Measurements from ENCODE around the gene SKAP2. TPM values are rescaled to one million over a fixed set of nuclear protein-coding genes. Genes with fewer than 3 reads are reported as not detected.

SKAP2 gene
- total and polyA plus RNA-seq, 10 of the 15 experiments (the other 5 are each of a cell fraction or from before 2014, with no cell fraction given), result 10.9 to 40.6 (median 23.5) TPM

DNA sequence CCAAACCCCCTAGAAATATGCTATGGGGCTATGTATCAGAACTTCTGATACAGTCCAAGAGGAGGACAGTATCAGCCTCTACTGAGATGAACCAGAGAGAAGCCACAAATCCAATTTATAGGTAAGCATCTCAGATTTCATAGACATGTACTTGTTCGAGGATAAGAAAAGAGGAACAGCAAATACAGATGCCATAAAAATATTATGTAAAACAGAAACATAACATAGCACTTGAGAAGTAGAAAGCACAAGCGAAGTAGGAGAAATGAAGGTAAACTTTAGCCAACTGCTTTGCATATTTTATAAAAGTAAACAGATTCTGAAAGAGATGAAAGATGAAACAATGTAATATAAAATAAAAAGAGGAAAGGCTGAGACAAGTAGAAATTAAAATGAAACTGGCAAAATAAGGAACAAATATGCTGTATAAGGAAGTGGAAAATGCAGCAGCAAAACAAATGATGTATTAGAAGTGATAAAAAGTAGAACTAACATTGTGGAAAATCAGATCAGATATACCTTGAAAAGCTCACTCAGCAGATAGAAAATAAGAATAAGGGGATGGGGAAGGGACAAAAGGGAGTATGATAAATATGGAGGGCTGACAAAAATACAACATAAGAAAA, 135.1 kb downstream of the SKAP2 start:
- ATAC-seq, result no peak
- Histone ChIP-seq H3K9me3 (replicated peaks; ENCODE audit: control insufficient read depth, insufficient read depth, low read length) (no peaks in the 10 kb centered on the region), H4K20me1 (ENCODE audit: control insufficient read depth, insufficient read depth) (no peaks in the 10 kb centered on the region), H3K4me2 (ENCODE audit: control insufficient read depth, insufficient read depth) (no peak overlapping the region), H2AFZ (ENCODE audit: control insufficient read depth, low read depth, low read length) (no peak overlapping the region), H3K27ac (ENCODE audit: control insufficient read depth, insufficient read depth) (no peak overlapping the region), H3K36me3 (ENCODE audit: control insufficient read depth in 2 of 2, insufficient read depth in 2 of 2, low read length in 1 of 2) (no peaks in the 10 kb centered on the region), H3K4me1 (ENCODE audit: control insufficient read depth, insufficient read depth, low read length) (no peaks in the 10 kb centered on the region), H3K27me3 (replicated peaks in 1 of 2; ENCODE audit: control insufficient read depth in 2 of 2, insufficient read depth in 2 of 2, low read length in 1 of 2) (no peaks in the 10 kb centered on the region), H3K9ac (ENCODE audit: control insufficient read depth, insufficient read depth, low read length) (no peak overlapping the region), H3K79me2 (ENCODE audit: control insufficient read depth, insufficient read depth, low read length) (no peaks in the 10 kb centered on the region), H3K4me3 (no peak overlapping the region)
- 70% methylated on average over 2 of the region's 2 CpGs for WGBS (ENCODE audit: insufficient coverage, insufficient replicate concordance, low lambda C conversion rate, missing lambda C conversion rate)
- TF ChIP-seq SUPT20H (IDR thresholded peaks at IDR 0.05; ENCODE audit: borderline replicate concordance, control insufficient read depth, low read depth, low read length) (no peak), DPF2 (IDR thresholded peaks at IDR 0.05) (no peak), MYC (IDR thresholded peaks at IDR 0.05; ENCODE audit: insufficient read depth, insufficient read length, insufficient replicate concordance, low read length, severe bottlenecking) (no peak), NFYB (IDR thresholded peaks at IDR 0.05; ENCODE audit: insufficient read depth, low read depth, low read length) (no peak), NFIC (IDR thresholded peaks at IDR 0.05; ENCODE audit: low read depth, low read length) (no peak), TCF7 (IDR thresholded peaks at IDR 0.05; ENCODE audit: borderline replicate concordance) (no peak)
- TF ChIP-seq, protein P1, sequence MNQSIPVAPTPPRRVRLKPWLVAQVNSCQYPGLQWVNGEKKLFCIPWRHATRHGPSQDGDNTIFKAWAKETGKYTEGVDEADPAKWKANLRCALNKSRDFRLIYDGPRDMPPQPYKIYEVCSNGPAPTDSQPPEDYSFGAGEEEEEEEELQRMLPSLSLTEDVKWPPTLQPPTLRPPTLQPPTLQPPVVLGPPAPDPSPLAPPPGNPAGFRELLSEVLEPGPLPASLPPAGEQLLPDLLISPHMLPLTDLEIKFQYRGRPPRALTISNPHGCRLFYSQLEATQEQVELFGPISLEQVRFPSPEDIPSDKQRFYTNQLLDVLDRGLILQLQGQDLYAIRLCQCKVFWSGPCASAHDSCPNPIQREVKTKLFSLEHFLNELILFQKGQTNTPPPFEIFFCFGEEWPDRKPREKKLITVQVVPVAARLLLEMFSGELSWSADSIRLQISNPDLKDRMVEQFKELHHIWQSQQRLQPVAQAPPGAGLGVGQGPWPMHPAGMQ (IDR thresholded peaks at IDR 0.05; ENCODE audit: borderline replicate concordance), result no peak
- RAD21 ChIA-PET (ENCODE audit: unreplicated experiment), result no interaction called here
- no TSS peak for BruUV-seq (replicated peaks)
- POLR2A ChIA-PET, result no interaction called here
- SMC1A ChIA-PET (ENCODE audit: uncharacterized antibody, unreplicated experiment), result interaction anchor here (1.4 kb wide), 1 partner anchor 126 kb away, joined by 3 read pairs; no protein-coding TSS in a partner anchor
- in situ Hi-C loops (cut with MboI) (no loop called here), intact Hi-C loops (cut with micrococcal nuclease; ENCODE audit: unreplicated experiment) (no loop called here)
- no peak for DNase-seq (ENCODE audit: low read depth, low spot score)
- CTCF ChIA-PET, result interaction anchor here (1.2 to 1.4 kb wide), 4 partner anchors 9 to 48 kb away, joined by 3 to 4 read pairs (median 3); no protein-coding TSS in a partner anchor
- FAIRE-seq, result no peak

All from GM12878 (cell line).